Psoas muscle (tissue), 8 donors: ENCODE results near the gene CTNND2. TPM values are rescaled to one million over a fixed set of nuclear protein-coding genes. Genes with fewer than 3 reads are reported as not detected.

Experiments used
- ATAC-seq, 4 donors: fragments of 200-7000 bp; cut with Tn5 transposase; one replicate each; pipeline ENCODE4 v1.9.1; 2020; ENCODE audit warnings: moderate library complexity in 3 of 4, mild to moderate bottlenecking in 2 of 4
- DNase-seq, 2 donors: peaks; one replicate each; pipeline ENCODE4 v3.0.0-alpha.2; 2020
- H3K27ac ChIP-seq: fragments of 200-600 bp; one replicate; pipeline ENCODE4 v1.8.0; 2022
- H3K27me3 ChIP-seq, 3 donors: fragments of 200-600 bp in 1 of 3; one replicate each; pipeline versions ENCODE4 v1.6.1 to v1.8.0; 2013 to 2022; ENCODE audit warnings: low read length in 2 of 3, mild to moderate bottlenecking in 2 of 3, moderate library complexity in 1 of 3; ENCODE audit not compliant: insufficient read depth in 3 of 3
- H3K36me3 ChIP-seq, 2 donors: fragments of 200-600 bp in 1 of 2; one replicate each; pipeline versions ENCODE4 v1.6.1 to v1.8.0; 2013 to 2022; ENCODE audit warnings: low read depth in 1 of 2, mild to moderate bottlenecking in 1 of 2, moderate library complexity in 1 of 2; ENCODE audit not compliant: insufficient read depth in 1 of 2
- H3K4me1 ChIP-seq: fragments of 200-600 bp; one replicate; pipeline ENCODE4 v1.8.0; 2022
- H3K4me3 ChIP-seq: fragments of 200-600 bp; one replicate; pipeline ENCODE4 v1.8.0; 2022; ENCODE audit warnings: mild to moderate bottlenecking
- H3K9me3 ChIP-seq: fragments of 200-600 bp; one replicate; pipeline ENCODE4 v1.8.0; 2022
- WGBS, 3 donors: extraction: QIAGEN DNeasy Blood & Tissue Kit; methylation state at CpG; one replicate each; pipeline versions ENCODE4 v1.1.6 to v1.1.7; 2013; 5-methylcytosine and 5-hydroxymethylcytosine counted together
- intact Hi-C, 2 donors: fragments of 100-400 bp; cut with DNase I; formaldehyde crosslinking; loops; one replicate each; pipeline versions ENCODE4 v1.11.0 to v1.14.2; 2022
- polyA plus RNA-seq, 3 donors: library from polyadenylated mRNA; stranded (reverse); fragments of 200-250 nt; gene quantifications; one replicate each; pipeline ENCODE4 v1.2.3, GENCODE V29; 2013
- total RNA-seq, 4 donors: library from RNA; stranded (reverse); fragmentation: NEBNext Ultra II Directional in 2 of 4; extraction: Animal tissue kit (Norgen Biotek cat#: 25700) in 2 of 4; gene quantifications; one replicate each; pipeline versions ENCODE4 v1.2.1 to v1.2.4, GENCODE V29; 2021 to 2023
- TF ChIP-seq, protein P1 (sequence below): fragments of 200-600 bp; IDR thresholded peaks from one replicate; pipeline ENCODE4 v1.8.0; 2022; ENCODE audit warnings: antibody characterized with exemption
- donor health status: healthy with polysubstance abuse.
- donor health status: DM: no; HTN: no; CAD: no; lungs with moderate emphysema.
- donor health status: Bipolar disorder and iron deficiency.
- donor health status: healthy.
- donor health status: DM: yes; HTN: yes; CAD: no.
- donor health status: DM: no; HTN: no; CAD: no.
- donor health status: DM: no; HTN: no; CAD: no.
- donor health status: DM: yes; HTN: yes; CAD: no.

CTNND2 gene
- total and polyA plus RNA-seq, 7 donors, result 0.09 to 0.14 (median 0.13) TPM; not detected in 4

DNA sequence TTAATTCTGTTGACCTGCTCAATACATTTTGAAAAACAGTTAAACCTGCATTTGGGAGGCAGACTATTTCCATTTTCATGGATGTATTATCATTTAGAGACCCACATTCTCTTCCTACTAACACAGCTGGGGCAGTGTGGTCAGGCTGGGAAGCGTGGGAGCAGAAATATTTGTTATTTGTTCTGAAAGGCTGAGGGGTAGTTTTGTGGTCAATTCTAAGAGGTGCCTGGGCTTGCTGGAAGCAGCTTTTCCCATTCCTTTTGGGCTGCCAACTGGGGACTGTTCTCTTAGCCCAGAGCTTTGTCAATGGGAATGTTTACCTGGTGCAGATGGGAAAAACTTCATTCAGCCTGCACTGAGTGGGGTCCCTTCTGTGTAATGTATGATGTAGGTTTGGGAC is 971.8 kb downstream of the CTNND2 start:
- no peaks in the 10 kb centered on the region for H3K36me3 ChIP-seq
- no peaks in the 10 kb centered on the region for H3K4me1 ChIP-seq
- H3K9me3 ChIP-seq, result no peaks in the 10 kb centered on the region
- TF ChIP-seq, protein P1, sequence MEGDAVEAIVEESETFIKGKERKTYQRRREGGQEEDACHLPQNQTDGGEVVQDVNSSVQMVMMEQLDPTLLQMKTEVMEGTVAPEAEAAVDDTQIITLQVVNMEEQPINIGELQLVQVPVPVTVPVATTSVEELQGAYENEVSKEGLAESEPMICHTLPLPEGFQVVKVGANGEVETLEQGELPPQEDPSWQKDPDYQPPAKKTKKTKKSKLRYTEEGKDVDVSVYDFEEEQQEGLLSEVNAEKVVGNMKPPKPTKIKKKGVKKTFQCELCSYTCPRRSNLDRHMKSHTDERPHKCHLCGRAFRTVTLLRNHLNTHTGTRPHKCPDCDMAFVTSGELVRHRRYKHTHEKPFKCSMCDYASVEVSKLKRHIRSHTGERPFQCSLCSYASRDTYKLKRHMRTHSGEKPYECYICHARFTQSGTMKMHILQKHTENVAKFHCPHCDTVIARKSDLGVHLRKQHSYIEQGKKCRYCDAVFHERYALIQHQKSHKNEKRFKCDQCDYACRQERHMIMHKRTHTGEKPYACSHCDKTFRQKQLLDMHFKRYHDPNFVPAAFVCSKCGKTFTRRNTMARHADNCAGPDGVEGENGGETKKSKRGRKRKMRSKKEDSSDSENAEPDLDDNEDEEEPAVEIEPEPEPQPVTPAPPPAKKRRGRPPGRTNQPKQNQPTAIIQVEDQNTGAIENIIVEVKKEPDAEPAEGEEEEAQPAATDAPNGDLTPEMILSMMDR, result no peak
- no peak overlapping the region for H3K4me3 ChIP-seq
- intact Hi-C loops, result no loop called here
- H3K27ac ChIP-seq, result no peak overlapping the region
- H3K27me3 ChIP-seq, result no peaks in the 10 kb centered on the region
- ATAC-seq (no peak), DNase-seq (no peak)
- WGBS, 3 donors, result 59 to 68% (median 65%) methylated on average over 1 of the region's 1 CpG

DNA sequence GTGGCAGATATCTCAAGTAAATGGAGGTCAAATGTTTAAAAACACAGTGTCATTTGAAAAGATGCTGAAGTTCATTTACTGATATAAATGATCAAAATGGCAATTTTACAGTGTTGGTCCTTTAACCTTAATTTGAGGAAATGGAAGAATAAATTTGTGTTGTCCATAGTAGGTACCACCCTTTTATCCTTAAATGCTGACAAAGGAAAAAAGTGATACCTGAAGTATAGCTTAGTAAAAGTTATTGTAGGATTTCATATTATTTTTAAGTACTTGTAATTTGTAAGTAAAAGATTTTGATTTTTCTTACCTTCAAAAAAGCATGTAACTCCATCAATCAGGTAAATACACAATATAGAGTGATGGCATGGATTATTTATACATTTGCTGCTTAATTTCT is 976.6 kb downstream of the CTNND2 start:
- no peak for DNase-seq
- no peak overlapping the region for H3K4me3 ChIP-seq
- H3K36me3 ChIP-seq, result no peaks in the 10 kb centered on the region
- no peaks in the 10 kb centered on the region for H3K27me3 ChIP-seq
- no peak for ATAC-seq
- no peaks in the 10 kb centered on the region for H3K9me3 ChIP-seq
- no peak overlapping the region for H3K27ac ChIP-seq
- TF ChIP-seq, protein P1, result no peak
- no peaks in the 10 kb centered on the region for H3K4me1 ChIP-seq
- intact Hi-C loops, result no loop called here

DNA sequence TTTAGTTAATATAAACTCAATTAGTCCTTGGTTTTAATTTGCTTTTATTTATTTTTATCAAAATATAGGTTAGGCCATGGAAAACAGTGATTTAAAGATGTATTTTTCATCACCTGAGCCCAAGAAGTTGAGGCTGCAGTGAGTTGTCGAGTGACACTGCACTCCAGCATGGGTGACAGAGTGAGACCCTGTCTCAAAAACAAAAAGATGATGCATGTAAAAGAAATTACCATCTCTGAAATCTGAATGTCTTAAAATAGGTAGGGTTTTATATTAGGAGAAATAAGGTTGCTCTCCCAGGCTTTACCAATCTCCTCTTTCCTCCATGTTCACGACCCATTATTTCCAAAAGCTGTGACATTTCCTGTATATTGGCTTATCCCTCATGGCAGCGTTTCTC is 980.9 kb downstream of the CTNND2 start:
- TF ChIP-seq, protein P1, result no peak
- Histone ChIP-seq H3K27ac (no peak overlapping the region), H3K36me3 (no peaks in the 10 kb centered on the region), H3K27me3 (no peaks in the 10 kb centered on the region), H3K4me3 (no peak overlapping the region), H3K4me1 (no peaks in the 10 kb centered on the region), H3K9me3 (no peaks in the 10 kb centered on the region)
- intact Hi-C loops, result no loop called here
- ATAC-seq (no peak), DNase-seq (no peak)
- 37 to 42% (median 41%) methylated on average over 3 of the region's 3 CpGs for WGBS, 3 donors
